Lower lobe of right lung (tissue), 2 donors: ENCODE measurements around the gene FBXW11. TPM values are rescaled to one million over a fixed set of nuclear protein-coding genes. Genes with fewer than 3 reads are reported as not detected.

Experiments
- ATAC-seq, 2 donors: fragments of 200-7000 bp; cut with Tn5 transposase; one replicate each; pipeline ENCODE4 v1.9.1; 2020 to 2022; ENCODE audit warnings: mild to moderate bottlenecking in 2 of 2, moderate library complexity in 2 of 2
- DNase-seq: peaks from one replicate; pipeline ENCODE4 v3.0.0-alpha.2; 2020
- H3K27ac ChIP-seq: fragments of 200-600 bp; one replicate; pipeline ENCODE4 v1.8.0; 2022
- H3K27me3 ChIP-seq: fragments of 200-600 bp; one replicate; pipeline ENCODE4 v1.8.0; 2022; ENCODE audit warnings: low read depth
- H3K36me3 ChIP-seq: fragments of 200-600 bp; one replicate; pipeline ENCODE4 v1.8.0; 2022; ENCODE audit warnings: mild to moderate bottlenecking
- H3K4me1 ChIP-seq: fragments of 200-600 bp; one replicate; pipeline ENCODE4 v1.8.0; 2022
- H3K4me3 ChIP-seq: fragments of 200-600 bp; one replicate; pipeline ENCODE4 v1.8.0; 2022; ENCODE audit warnings: mild to moderate bottlenecking
- H3K9me3 ChIP-seq: fragments of 200-600 bp; one replicate; pipeline ENCODE4 v1.8.0; 2022
- CTCF ChIP-seq: fragments of 200-600 bp; IDR thresholded peaks from one replicate; pipeline ENCODE4 v1.8.0; 2022; ENCODE audit warnings: antibody characterized with exemption, mild to moderate bottlenecking
- intact Hi-C: fragments of 100-400 bp; cut with DNase I; formaldehyde crosslinking; loops from one replicate; pipeline ENCODE4 v1.11.0; 2022
- total RNA-seq: library from RNA; stranded (reverse); fragmentation: NEBNext Ultra II Directional; extraction: Animal tissue kit (Norgen Biotek cat#: 25700); gene quantifications from one replicate; pipeline ENCODE4 v1.2.1, GENCODE V29; 2021
- donor health status: DM: no; HTN: yes; CAD: no; lungs with severe emphysema.

Gene FBXW11
- total RNA-seq, 1 donor from 2014 or later: 52.8 TPM

GRCh38 chr5:172010278-172010677, 3.8 kb upstream of the FBXW11 start:
- Histone ChIP-seq H3K27me3 (no peaks in the 10 kb centered on the region), H3K4me1 (peaks cover 12% of the 10 kb centered on the region), H3K36me3 (no peaks in the 10 kb centered on the region), H3K9me3 (no peaks in the 10 kb centered on the region), H3K4me3 (no peak overlapping the region), H3K27ac (no peak overlapping the region)
- intact Hi-C loops: no loop called here
- no peak for ATAC-seq
- no peak for DNase-seq
- TF ChIP-seq CTCF: no peak

- Histone ChIP-seq H3K27me3 (no peaks in the 10 kb centered on the region), H3K4me1 (peaks cover 18% of the 10 kb centered on the region), H3K4me3 (no peak overlapping the region), H3K36me3 (no peaks in the 10 kb centered on the region), H3K9me3 (no peaks in the 10 kb centered on the region), H3K27ac (no peak overlapping the region)
- intact Hi-C loops: no loop called here
- ATAC-seq (no peak), DNase-seq (no peak)
- TF ChIP-seq CTCF: no peak
Measured at GRCh38 chr5:172009536-172010270, 3.3 kb upstream of the FBXW11 start.

- DNase-seq: no peak
- intact Hi-C loops: no loop called here
- Histone ChIP-seq H3K27ac (no peak overlapping the region), H3K27me3 (no peaks in the 10 kb centered on the region), H3K4me1 (peaks cover 27% of the 10 kb centered on the region), H3K4me3 (no peak overlapping the region), H3K9me3 (no peaks in the 10 kb centered on the region), H3K36me3 (no peaks in the 10 kb centered on the region)
- TF ChIP-seq CTCF: no peak
- ATAC-seq: no peak
Measured at GRCh38 chr5:172008689-172009141, 2.3 kb upstream of the FBXW11 start.

- Histone ChIP-seq H3K4me3 (no peak overlapping the region), H3K36me3 (no peaks in the 10 kb centered on the region), H3K4me1 (peaks cover 34% of the 10 kb centered on the region), H3K27ac (no peak overlapping the region), H3K27me3 (no peaks in the 10 kb centered on the region), H3K9me3 (no peaks in the 10 kb centered on the region)
- ATAC-seq: no peak
- TF ChIP-seq CTCF: no peak
- intact Hi-C loops: no loop called here
- DNase-seq: no peak
Measured at GRCh38 chr5:172008111-172008455, 1.6 kb upstream of the FBXW11 start.

- Histone ChIP-seq H3K27ac (peak overlapping the region; percentile 100), H3K36me3 (no peaks in the 10 kb centered on the region), H3K4me3 (peak overlapping the region; percentile 98), H3K4me1 (peaks cover 40% of the 10 kb centered on the region), H3K27me3 (no peaks in the 10 kb centered on the region), H3K9me3 (no peaks in the 10 kb centered on the region)
- no peak for DNase-seq
- peak; percentile 1 to 5 for ATAC-seq
- TF ChIP-seq CTCF: no peak
- intact Hi-C loops: no loop called here
Measured at GRCh38 chr5:172007175-172008110, 1.0 kb upstream of the FBXW11 start.
